Effector memory CD8-positive, alpha-beta T cell (primary cell): Measurements from ENCODE around the gene SOS2.
A peak's percentile ranks its signal among the peaks of the same experiment; 100 is the strongest.

Source experiments
- ATAC-seq: fragments of 150-1000 bp; cut with Tn5 transposase; replicated peaks from 2 replicates; pipeline ENCODE4 v1.10.0; 2021; ENCODE audit warnings: mild to moderate bottlenecking, moderate library complexity
- DNase-seq, 3 experiments: peaks; one replicate each; pipeline ENCODE4 v3.0.0; 2021
- H3K27ac Mint-ChIP-seq, 2 donors: one replicate each; pipeline ENCODE4 v1.8.0; 2022; ENCODE audit warnings: mild to moderate bottlenecking in 2 of 2, mixed read lengths in 2 of 2, moderate library complexity in 2 of 2
- H3K27me3 Mint-ChIP-seq, 2 donors: one replicate each; pipeline ENCODE4 v1.8.0; 2022; ENCODE audit warnings: mixed read lengths in 2 of 2
- H3K36me3 Mint-ChIP-seq: one replicate; pipeline ENCODE4 v1.8.0; 2022; ENCODE audit warnings: mild to moderate bottlenecking, moderate library complexity, mixed read lengths; ENCODE audit not compliant: insufficient read depth
- H3K4me1 Mint-ChIP-seq, 2 donors: one replicate each; pipeline ENCODE4 v1.8.0; 2022; ENCODE audit warnings: low read depth in 2 of 2, mixed read lengths in 2 of 2
- H3K4me3 Mint-ChIP-seq, 2 donors: one replicate each; pipeline ENCODE4 v1.8.0; 2022; ENCODE audit warnings: mild to moderate bottlenecking in 2 of 2, mixed read lengths in 2 of 2, moderate library complexity in 2 of 2
- H3K9me3 Mint-ChIP-seq, 2 donors: one replicate each; pipeline ENCODE4 v1.8.0; 2022; ENCODE audit warnings: mixed read lengths in 2 of 2

SOS2 gene

GRCh38 chr14:50122291-50122690, 109.1 kb downstream of the SOS2 start:
- Mint-ChIP-seq H3K27ac (no peak overlapping the region), H3K4me3 (no peak overlapping the region), H3K27me3 (no peaks in the 10 kb centered on the region), H3K36me3 (peaks cover 12% of the 10 kb centered on the region), H3K9me3 (no peaks in the 10 kb centered on the region), H3K4me1 (no peaks in the 10 kb centered on the region)
- no peak for ATAC-seq
- no peak for DNase-seq

- ATAC-seq (no peak), DNase-seq (no peak)
- Mint-ChIP-seq H3K4me3 (no peak overlapping the region), H3K9me3 (no peaks in the 10 kb centered on the region), H3K27ac (peak overlapping the region in 1 of 2 donors; percentile 15), H3K27me3 (no peaks in the 10 kb centered on the region), H3K4me1 (peaks cover 4 to 6% of the 10 kb centered on the region in 2 donors), H3K36me3 (peaks cover 14% of the 10 kb centered on the region)
Measured at GRCh38 chr14:50121486-50121885, 109.9 kb downstream of the SOS2 start.

- H3K27ac Mint-ChIP-seq, result no peak overlapping the region
- no peaks in the 10 kb centered on the region for H3K27me3 Mint-ChIP-seq
- DNase-seq (no peak), ATAC-seq (no peak)
- H3K9me3 Mint-ChIP-seq, result no peaks in the 10 kb centered on the region
- H3K36me3 Mint-ChIP-seq, result peaks cover 39% of the 10 kb centered on the region
- H3K4me3 Mint-ChIP-seq, result no peak overlapping the region
- H3K4me1 Mint-ChIP-seq, result peaks cover 9 to 19% of the 10 kb centered on the region in 2 donors
Measured at GRCh38 chr14:50117456-50117855, 113.9 kb downstream of the SOS2 start.

GRCh38 chr14:50116966-50117365, 114.4 kb downstream of the SOS2 start:
- Mint-ChIP-seq H3K27me3 (no peaks in the 10 kb centered on the region), H3K9me3 (no peaks in the 10 kb centered on the region), H3K4me3 (peak overlapping the region; percentile 92 to 93), H3K4me1 (peaks cover 9 to 19% of the 10 kb centered on the region in 2 donors), H3K27ac (peak overlapping the region; percentile 96 to 97), H3K36me3 (peaks cover 44% of the 10 kb centered on the region)
- no peak for DNase-seq
- ATAC-seq, result no peak

- peaks cover 9 to 19% of the 10 kb centered on the region in 2 donors for H3K4me1 Mint-ChIP-seq
- H3K27ac Mint-ChIP-seq, result peak within 1 kb of the TSS; percentile 96 to 97
- DNase-seq, result peak; percentile 95 to 97 (median 97)
- no peaks in the 10 kb centered on the region for H3K9me3 Mint-ChIP-seq
- H3K27me3 Mint-ChIP-seq, result no peaks in the 10 kb centered on the region
- peaks cover 48% of the 10 kb centered on the region for H3K36me3 Mint-ChIP-seq
- peak; percentile 97 for ATAC-seq
- H3K4me3 Mint-ChIP-seq, result peak within 1 kb of the TSS; percentile 92 to 93
Measured at GRCh38 chr14:50116181-50116956, 115.0 kb downstream of the SOS2 start, which contains the start of gene VCPKMT. Gene VCPKMT, minus strand, starts transcription at chr14:50116572. Its CDS starts 20 bp downstream, at chr14:50116552.

GRCh38 chr14:50113381-50114035, 117.9 kb downstream of the SOS2 start:
- Mint-ChIP-seq H3K36me3 (peaks cover 65% of the 10 kb centered on the region), H3K27ac (peak overlapping the region; percentile 35 to 76), H3K27me3 (no peaks in the 10 kb centered on the region), H3K4me3 (no peak overlapping the region), H3K4me1 (peaks cover 12 to 23% of the 10 kb centered on the region in 2 donors), H3K9me3 (no peaks in the 10 kb centered on the region)
- ATAC-seq, result no peak
- no peak for DNase-seq

- DNase-seq (no peak), ATAC-seq (no peak)
- no peak overlapping the region for H3K4me3 Mint-ChIP-seq
- peaks cover 61% of the 10 kb centered on the region for H3K36me3 Mint-ChIP-seq
- H3K27me3 Mint-ChIP-seq, result no peaks in the 10 kb centered on the region
- no peak overlapping the region for H3K27ac Mint-ChIP-seq
- H3K4me1 Mint-ChIP-seq, result peaks cover 3 to 11% of the 10 kb centered on the region in 2 donors
- H3K9me3 Mint-ChIP-seq, result no peaks in the 10 kb centered on the region
Measured at GRCh38 chr14:50110323-50111037, 120.9 kb downstream of the SOS2 start.

GRCh38 chr14:50109342-50109741, 122.0 kb downstream of the SOS2 start:
- no peaks in the 10 kb centered on the region for H3K27me3 Mint-ChIP-seq
- no peak overlapping the region for H3K27ac Mint-ChIP-seq
- H3K4me1 Mint-ChIP-seq, result peaks cover 3 to 8% of the 10 kb centered on the region in 2 donors
- H3K36me3 Mint-ChIP-seq, result peaks cover 56% of the 10 kb centered on the region
- no peaks in the 10 kb centered on the region for H3K9me3 Mint-ChIP-seq
- H3K4me3 Mint-ChIP-seq, result no peak overlapping the region
- ATAC-seq (no peak), DNase-seq (no peak)

- H3K36me3 Mint-ChIP-seq, result peaks cover 43% of the 10 kb centered on the region
- no peak for ATAC-seq
- peak overlapping the region in 1 of 2 donors; percentile 85 for H3K27ac Mint-ChIP-seq
Measured at GRCh38 chr14:50107850-50108249, 123.5 kb downstream of the SOS2 start.

GRCh38 chr14:50106178-50106577, 125.2 kb downstream of the SOS2 start:
- Mint-ChIP-seq H3K27ac (peak overlapping the region; percentile 59 to 85), H3K4me3 (no peak overlapping the region), H3K27me3 (no peaks in the 10 kb centered on the region), H3K9me3 (no peaks in the 10 kb centered on the region), H3K4me1 (peaks cover 10 to 13% of the 10 kb centered on the region in 2 donors), H3K36me3 (peaks cover 28% of the 10 kb centered on the region)
- DNase-seq (no peak), ATAC-seq (no peak)

More at GRCh38 chr14:50107850-50108249, 123.5 kb downstream of the SOS2 start:
- DNase-seq, result no peak
- Mint-ChIP-seq H3K27me3 (no peaks in the 10 kb centered on the region), H3K4me3 (no peak overlapping the region), H3K9me3 (no peaks in the 10 kb centered on the region), H3K4me1 (peaks cover 10 to 13% of the 10 kb centered on the region in 2 donors)

- peak overlapping the region; percentile 18 to 66 for H3K27ac Mint-ChIP-seq
Measured at GRCh38 chr14:50103558-50103957, 127.8 kb downstream of the SOS2 start.

GRCh38 chr14:50101417-50101816, 130.0 kb downstream of the SOS2 start:
- no peak overlapping the region for H3K4me3 Mint-ChIP-seq
- DNase-seq (no peak), ATAC-seq (no peak)
- H3K36me3 Mint-ChIP-seq, result no peaks in the 10 kb centered on the region
- H3K4me1 Mint-ChIP-seq, result peaks cover 17 to 27% of the 10 kb centered on the region in 2 donors
- H3K27ac Mint-ChIP-seq, result no peak overlapping the region
- no peaks in the 10 kb centered on the region for H3K9me3 Mint-ChIP-seq
- H3K27me3 Mint-ChIP-seq, result no peaks in the 10 kb centered on the region

More at GRCh38 chr14:50103558-50103957, 127.8 kb downstream of the SOS2 start:
- no peaks in the 10 kb centered on the region for H3K9me3 Mint-ChIP-seq
- H3K27me3 Mint-ChIP-seq, result no peaks in the 10 kb centered on the region
- H3K36me3 Mint-ChIP-seq, result peaks cover 12% of the 10 kb centered on the region
- peak overlapping the region; percentile 54 to 63 for H3K4me3 Mint-ChIP-seq
- peaks cover 9 to 20% of the 10 kb centered on the region in 2 donors for H3K4me1 Mint-ChIP-seq
- no peak for ATAC-seq
- DNase-seq, result no peak

- Mint-ChIP-seq H3K27me3 (no peaks in the 10 kb centered on the region), H3K36me3 (no peaks in the 10 kb centered on the region), H3K4me3 (no peak overlapping the region), H3K27ac (peak overlapping the region in 1 of 2 donors; percentile 60), H3K4me1 (peaks cover 23 to 33% of the 10 kb centered on the region in 2 donors), H3K9me3 (no peaks in the 10 kb centered on the region)
- ATAC-seq, result no peak
- DNase-seq, result no peak
Measured at GRCh38 chr14:50100805-50101204, 130.6 kb downstream of the SOS2 start.
